Measurements from ENCODE around the gene TRIOBP. TPM values are rescaled to one million over a fixed set of nuclear protein-coding genes. Genes with fewer than 3 reads are reported as not detected.

The TRIOBP gene, protein sequence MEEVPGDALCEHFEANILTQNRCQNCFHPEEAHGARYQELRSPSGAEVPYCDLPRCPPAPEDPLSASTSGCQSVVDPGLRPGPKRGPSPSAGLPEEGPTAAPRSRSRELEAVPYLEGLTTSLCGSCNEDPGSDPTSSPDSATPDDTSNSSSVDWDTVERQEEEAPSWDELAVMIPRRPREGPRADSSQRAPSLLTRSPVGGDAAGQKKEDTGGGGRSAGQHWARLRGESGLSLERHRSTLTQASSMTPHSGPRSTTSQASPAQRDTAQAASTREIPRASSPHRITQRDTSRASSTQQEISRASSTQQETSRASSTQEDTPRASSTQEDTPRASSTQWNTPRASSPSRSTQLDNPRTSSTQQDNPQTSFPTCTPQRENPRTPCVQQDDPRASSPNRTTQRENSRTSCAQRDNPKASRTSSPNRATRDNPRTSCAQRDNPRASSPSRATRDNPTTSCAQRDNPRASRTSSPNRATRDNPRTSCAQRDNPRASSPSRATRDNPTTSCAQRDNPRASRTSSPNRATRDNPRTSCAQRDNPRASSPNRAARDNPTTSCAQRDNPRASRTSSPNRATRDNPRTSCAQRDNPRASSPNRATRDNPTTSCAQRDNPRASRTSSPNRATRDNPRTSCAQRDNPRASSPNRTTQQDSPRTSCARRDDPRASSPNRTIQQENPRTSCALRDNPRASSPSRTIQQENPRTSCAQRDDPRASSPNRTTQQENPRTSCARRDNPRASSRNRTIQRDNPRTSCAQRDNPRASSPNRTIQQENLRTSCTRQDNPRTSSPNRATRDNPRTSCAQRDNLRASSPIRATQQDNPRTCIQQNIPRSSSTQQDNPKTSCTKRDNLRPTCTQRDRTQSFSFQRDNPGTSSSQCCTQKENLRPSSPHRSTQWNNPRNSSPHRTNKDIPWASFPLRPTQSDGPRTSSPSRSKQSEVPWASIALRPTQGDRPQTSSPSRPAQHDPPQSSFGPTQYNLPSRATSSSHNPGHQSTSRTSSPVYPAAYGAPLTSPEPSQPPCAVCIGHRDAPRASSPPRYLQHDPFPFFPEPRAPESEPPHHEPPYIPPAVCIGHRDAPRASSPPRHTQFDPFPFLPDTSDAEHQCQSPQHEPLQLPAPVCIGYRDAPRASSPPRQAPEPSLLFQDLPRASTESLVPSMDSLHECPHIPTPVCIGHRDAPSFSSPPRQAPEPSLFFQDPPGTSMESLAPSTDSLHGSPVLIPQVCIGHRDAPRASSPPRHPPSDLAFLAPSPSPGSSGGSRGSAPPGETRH (N-terminal part only)
- 10 to 100 TPM; 26.1 to 26.7 TPM for total RNA-seq
- polyA plus RNA-seq: 13.6 TPM

GRCh38 chr22:37696657-37697537 is at the start of gene TRIOBP:
Gene TRIOBP (plus strand): TSS chr22:37697048. CDS start chr22:37701366, 4,318 bp downstream.
- ChIA-PET POLR2A (no interaction called here), CTCF (interaction anchor here (1.6 kb wide), 2 partner anchors 11 to 53 kb away, joined by 3 to 4 read pairs; partner anchors contain the start of gene NOL12)
- H3K27ac ChIP-seq (ENCODE audit: low read depth, low read length): no peak within 1 kb of the TSS
- no peaks in the 10 kb centered on the region for H3K27me3 ChIP-seq (ENCODE audit: insufficient read depth, low read length, poor library complexity, severe bottlenecking)
- H3K4me3 ChIP-seq (ENCODE audit: low read length): no peak within 1 kb of the TSS
- no peaks in the 10 kb centered on the region for H3K9me3 ChIP-seq (ENCODE audit: low read length)
- peak; percentile 55 to 88 (median 59) for DNase-seq
- Mint-ChIP-seq H3K27ac (peak within 1 kb of the TSS in 3 of 8 donors; percentile 0 to 35 (median 22)), H3K36me3 (peaks cover 7 to 35% (median 13%) of the 10 kb centered on the region in 3 donors), H3K27me3 (no peaks in the 10 kb centered on the region), H3K4me1 (peaks cover 8 to 13% (median 11%) of the 10 kb centered on the region in 3 donors), H3K4me3 (peak within 1 kb of the TSS in 2 of 7 donors; percentile 26 to 38), H3K9me3 (no peaks in the 10 kb centered on the region)
- peaks cover 7% of the 10 kb centered on the region for H3K4me1 ChIP-seq (ENCODE audit: insufficient read depth, low read length)
- peaks cover 6% of the 10 kb centered on the region for H3K36me3 ChIP-seq (ENCODE audit: insufficient read depth, low read length)

DNA sequence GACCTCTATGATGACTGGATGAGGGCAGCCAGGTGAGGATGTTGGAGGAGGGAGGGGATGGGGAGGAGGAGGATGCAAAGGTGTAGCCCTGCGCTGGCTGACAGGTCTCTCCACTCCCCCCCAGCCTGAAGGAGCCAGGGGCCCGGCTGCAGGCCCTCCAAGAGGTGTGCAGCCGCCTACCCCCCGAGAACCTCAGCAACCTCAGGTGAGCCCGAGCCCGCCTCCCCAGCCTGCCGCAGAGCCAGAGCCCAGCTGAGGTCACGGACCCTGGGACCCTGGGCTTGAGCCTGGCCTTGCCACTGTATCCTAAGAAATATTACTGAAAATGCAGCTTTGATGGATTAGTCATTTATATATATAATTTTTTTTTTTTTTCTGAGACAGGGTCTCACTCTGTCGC is 49.5 kb upstream of the TRIOBP start:
- H3K4me1 Mint-ChIP-seq: peaks cover 10 to 36% (median 21%) of the 10 kb centered on the region in 3 donors
- H3K9me3 Mint-ChIP-seq: no peaks in the 10 kb centered on the region
- no peak overlapping the region for H3K4me3 Mint-ChIP-seq
- peaks cover 87% of the 10 kb centered on the region for H3K36me3 ChIP-seq (ENCODE audit: insufficient read depth, low read length)
- H3K27ac Mint-ChIP-seq: peak overlapping the region in 1 of 8 donors; percentile 65
- H3K27me3 Mint-ChIP-seq: no peaks in the 10 kb centered on the region
- peaks cover 16% of the 10 kb centered on the region for H3K4me1 ChIP-seq (ENCODE audit: insufficient read depth, low read length)
- no peaks in the 10 kb centered on the region for H3K9me3 ChIP-seq (ENCODE audit: low read length)
- ChIA-PET POLR2A (no interaction called here), CTCF (interaction anchor here (0.8 to 1.9 kb wide), 2 partner anchors 11 to 34 kb away, joined by 3 to 8 read pairs; no protein-coding TSS in a partner anchor)
- no peaks in the 10 kb centered on the region for H3K27me3 ChIP-seq (ENCODE audit: insufficient read depth, low read length, poor library complexity, severe bottlenecking)
- peaks cover 0 to 87% (median 8%) of the 10 kb centered on the region in 3 donors for H3K36me3 Mint-ChIP-seq
- no peak for DNase-seq
- no peak overlapping the region for H3K4me3 ChIP-seq (ENCODE audit: low read length)
- H3K27ac ChIP-seq (ENCODE audit: low read depth, low read length): no peak overlapping the region

DNA sequence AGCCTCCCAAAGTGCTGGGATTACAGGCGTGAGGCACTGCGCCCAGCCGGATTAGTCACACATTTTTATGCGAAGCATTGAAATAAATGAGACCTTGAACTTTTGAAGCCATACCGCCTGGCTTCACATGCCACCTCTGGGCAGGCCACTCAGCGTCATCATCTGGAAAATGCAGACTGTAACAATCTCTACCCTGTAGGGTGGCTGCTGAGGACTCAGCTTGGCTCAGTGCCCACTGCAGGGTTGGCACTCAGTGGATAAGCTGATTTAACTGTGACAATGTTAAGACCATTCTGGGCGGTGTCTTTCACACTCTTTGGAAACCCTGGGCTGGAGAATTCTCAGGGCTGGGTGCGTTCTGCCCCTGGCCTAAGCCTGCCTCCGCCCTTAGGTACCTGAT is 48.9 kb upstream of the TRIOBP start:
- H3K4me3 Mint-ChIP-seq: no peak overlapping the region
- Histone ChIP-seq H3K9me3 (ENCODE audit: low read length) (no peaks in the 10 kb centered on the region), H3K36me3 (ENCODE audit: insufficient read depth, low read length) (peaks cover 83% of the 10 kb centered on the region), H3K27ac (ENCODE audit: low read depth, low read length) (no peak overlapping the region), H3K4me3 (ENCODE audit: low read length) (no peak overlapping the region), H3K4me1 (ENCODE audit: insufficient read depth, low read length) (peaks cover 10% of the 10 kb centered on the region), H3K27me3 (ENCODE audit: insufficient read depth, low read length, poor library complexity, severe bottlenecking) (no peaks in the 10 kb centered on the region)
- H3K9me3 Mint-ChIP-seq: no peaks in the 10 kb centered on the region
- POLR2A ChIA-PET: interaction anchor here (1.0 kb wide), 1 partner anchor 10 kb away, joined by 6 read pairs; the partner anchor contains the start of gene PDXP
- peak overlapping the region in 2 of 8 donors; percentile 26 to 65 for H3K27ac Mint-ChIP-seq
- H3K4me1 Mint-ChIP-seq: peaks cover 10 to 30% (median 18%) of the 10 kb centered on the region in 3 donors
- H3K36me3 Mint-ChIP-seq: peaks cover 0 to 86% (median 8%) of the 10 kb centered on the region in 3 donors
- CTCF ChIA-PET: interaction anchor here (0.8 to 1.9 kb wide), 2 partner anchors 11 to 34 kb away, joined by 3 to 8 read pairs; no protein-coding TSS in a partner anchor
- no peak for DNase-seq
- no peaks in the 10 kb centered on the region for H3K27me3 Mint-ChIP-seq

DNA sequence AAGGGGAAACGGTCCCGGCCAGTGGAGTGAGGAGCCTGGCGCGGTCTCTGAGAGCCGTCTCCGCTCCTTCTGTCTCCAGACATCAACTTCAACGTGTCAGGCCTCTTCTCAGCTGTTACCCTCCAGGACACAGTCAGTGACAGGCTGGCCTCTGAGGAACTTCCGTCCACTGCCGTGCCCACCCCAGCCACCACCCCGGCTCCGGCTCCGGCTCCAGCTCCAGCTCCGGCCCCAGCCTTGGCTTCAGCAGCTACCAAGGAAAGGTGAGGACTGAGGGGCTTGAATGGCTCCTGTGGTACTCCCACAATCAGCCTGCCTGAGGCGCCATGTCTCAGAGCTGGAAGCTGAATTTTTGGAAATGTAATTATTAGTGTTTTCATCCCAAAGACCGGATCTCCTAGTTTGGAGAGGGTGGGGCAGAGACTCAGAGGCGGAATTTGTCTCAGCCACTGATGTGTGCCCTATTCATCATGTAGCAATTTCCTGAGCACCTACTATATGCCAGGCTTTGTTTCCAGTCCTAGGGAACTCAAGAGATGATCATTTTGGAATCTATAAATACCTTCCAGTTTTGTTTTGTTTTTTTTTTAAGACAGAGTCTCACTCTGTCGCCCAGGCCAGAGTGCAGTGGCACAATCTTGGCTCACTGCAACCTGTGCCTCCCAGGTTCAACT is 46.2 kb upstream of the TRIOBP start:
- DNase-seq: no peak
- peaks cover 0 to 77% (median 2%) of the 10 kb centered on the region in 3 donors for H3K36me3 Mint-ChIP-seq
- no peak overlapping the region for H3K4me3 Mint-ChIP-seq
- peaks cover 0 to 9% (median 6%) of the 10 kb centered on the region in 3 donors for H3K4me1 Mint-ChIP-seq
- no peaks in the 10 kb centered on the region for H3K27me3 Mint-ChIP-seq
- H3K27me3 ChIP-seq (ENCODE audit: insufficient read depth, low read length, poor library complexity, severe bottlenecking): no peaks in the 10 kb centered on the region
- no peaks in the 10 kb centered on the region for H3K4me1 ChIP-seq (ENCODE audit: insufficient read depth, low read length)
- no peaks in the 10 kb centered on the region for H3K9me3 Mint-ChIP-seq
- no peak overlapping the region for H3K4me3 ChIP-seq (ENCODE audit: low read length)
- peaks cover 72% of the 10 kb centered on the region for H3K36me3 ChIP-seq (ENCODE audit: insufficient read depth, low read length)
- H3K27ac Mint-ChIP-seq: peak overlapping the region in 1 of 8 donors; percentile 33
- POLR2A ChIA-PET: interaction anchor here (0.7 kb wide), 1 partner anchor 10 kb away, joined by 5 read pairs; no protein-coding TSS in a partner anchor
- CTCF ChIA-PET: interaction anchor here (20.3 kb wide), 1 partner anchor 12 kb away, joined by 285 read pairs; the partner anchor contains the start of gene SH3BP1
- no peak overlapping the region for H3K27ac ChIP-seq (ENCODE audit: low read depth, low read length)
- no peaks in the 10 kb centered on the region for H3K9me3 ChIP-seq (ENCODE audit: low read length)

GRCh38 chr22:37654563-37655251 is 42.1 kb upstream of the TRIOBP start:
- Mint-ChIP-seq H3K4me3 (no peak overlapping the region), H3K27me3 (no peaks in the 10 kb centered on the region), H3K9me3 (no peaks in the 10 kb centered on the region), H3K36me3 (peaks cover 0 to 53% (median 1%) of the 10 kb centered on the region in 3 donors), H3K27ac (peak overlapping the region in 3 of 8 donors; percentile 29 to 72 (median 45)), H3K4me1 (peaks cover 15 to 20% (median 16%) of the 10 kb centered on the region in 3 donors)
- POLR2A ChIA-PET: no interaction called here
- Histone ChIP-seq H3K27me3 (ENCODE audit: insufficient read depth, low read length, poor library complexity, severe bottlenecking) (no peaks in the 10 kb centered on the region), H3K9me3 (ENCODE audit: low read length) (no peaks in the 10 kb centered on the region), H3K27ac (ENCODE audit: low read depth, low read length) (no peak overlapping the region), H3K36me3 (ENCODE audit: insufficient read depth, low read length) (peaks cover 41% of the 10 kb centered on the region), H3K4me3 (ENCODE audit: low read length) (no peak overlapping the region), H3K4me1 (ENCODE audit: insufficient read depth, low read length) (peaks cover 14% of the 10 kb centered on the region)
- CTCF ChIA-PET: interaction anchor here (1.0 to 20.3 kb wide), 2 partner anchors 16 to 27 kb away, joined by 3 to 285 read pairs; partner anchors contain the start of gene SH3BP1
- DNase-seq: no peak

DNA sequence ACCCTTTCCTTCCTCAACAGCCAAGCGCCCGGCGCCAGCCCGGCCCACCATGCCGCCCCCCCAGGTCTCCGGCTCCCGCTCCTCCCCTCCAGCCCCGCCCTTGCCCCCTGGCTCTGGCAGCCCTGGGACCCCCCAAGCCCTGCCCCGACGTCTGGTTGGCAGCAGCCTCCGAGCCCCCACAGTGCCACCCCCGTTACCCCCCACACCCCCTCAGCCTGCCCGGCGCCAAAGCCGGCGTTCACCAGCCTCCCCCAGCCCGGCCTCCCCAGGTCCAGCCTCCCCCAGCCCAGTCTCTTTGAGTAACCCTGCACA is 41.6 kb upstream of the TRIOBP start:
- Histone ChIP-seq H3K9me3 (ENCODE audit: low read length) (no peaks in the 10 kb centered on the region), H3K27ac (ENCODE audit: low read depth, low read length) (no peak overlapping the region), H3K4me3 (ENCODE audit: low read length) (no peak overlapping the region), H3K36me3 (ENCODE audit: insufficient read depth, low read length) (peaks cover 36% of the 10 kb centered on the region), H3K27me3 (ENCODE audit: insufficient read depth, low read length, poor library complexity, severe bottlenecking) (no peaks in the 10 kb centered on the region), H3K4me1 (ENCODE audit: insufficient read depth, low read length) (peaks cover 19% of the 10 kb centered on the region)
- POLR2A ChIA-PET: no interaction called here
- no peak for DNase-seq
- Mint-ChIP-seq H3K4me3 (no peak overlapping the region), H3K9me3 (no peaks in the 10 kb centered on the region), H3K36me3 (peaks cover 0 to 48% (median 0%) of the 10 kb centered on the region in 3 donors), H3K27ac (no peak overlapping the region), H3K4me1 (peaks cover 20 to 22% (median 21%) of the 10 kb centered on the region in 3 donors), H3K27me3 (no peaks in the 10 kb centered on the region)
- CTCF ChIA-PET: interaction anchor here (20.3 kb wide), 1 partner anchor 17 kb away, joined by 285 read pairs; the partner anchor contains the start of gene SH3BP1

All from CD8-positive, alpha-beta memory T cell (primary cell).